ENCODE measurements around the gene RIPK1.

The RIPK1 gene

DNA sequence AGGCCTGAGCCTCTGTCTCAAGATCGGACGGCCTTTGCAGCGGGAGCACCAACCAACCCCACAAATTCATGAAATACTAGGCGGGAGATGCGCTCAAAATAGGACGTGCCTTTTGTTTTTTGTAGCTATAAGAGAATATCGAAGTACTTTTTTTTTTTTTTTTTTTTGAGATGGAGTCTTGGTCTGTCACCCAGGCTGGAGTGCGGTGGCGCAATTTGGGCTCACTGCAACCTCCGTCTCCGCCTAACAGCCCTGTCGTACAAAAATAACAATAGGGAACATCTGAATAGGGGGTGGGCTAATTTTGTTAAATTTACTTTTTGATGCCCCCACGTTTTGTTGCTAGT lies 94.9 kb downstream of the RIPK1 start:
- no peak overlapping the region; the same call in 1 of the 2 replicates for H3K27ac ChIP-seq
- no peak for TF ChIP-seq ZFX (IDR thresholded peaks at IDR 0.05)
- TF ChIP-seq, protein P1, sequence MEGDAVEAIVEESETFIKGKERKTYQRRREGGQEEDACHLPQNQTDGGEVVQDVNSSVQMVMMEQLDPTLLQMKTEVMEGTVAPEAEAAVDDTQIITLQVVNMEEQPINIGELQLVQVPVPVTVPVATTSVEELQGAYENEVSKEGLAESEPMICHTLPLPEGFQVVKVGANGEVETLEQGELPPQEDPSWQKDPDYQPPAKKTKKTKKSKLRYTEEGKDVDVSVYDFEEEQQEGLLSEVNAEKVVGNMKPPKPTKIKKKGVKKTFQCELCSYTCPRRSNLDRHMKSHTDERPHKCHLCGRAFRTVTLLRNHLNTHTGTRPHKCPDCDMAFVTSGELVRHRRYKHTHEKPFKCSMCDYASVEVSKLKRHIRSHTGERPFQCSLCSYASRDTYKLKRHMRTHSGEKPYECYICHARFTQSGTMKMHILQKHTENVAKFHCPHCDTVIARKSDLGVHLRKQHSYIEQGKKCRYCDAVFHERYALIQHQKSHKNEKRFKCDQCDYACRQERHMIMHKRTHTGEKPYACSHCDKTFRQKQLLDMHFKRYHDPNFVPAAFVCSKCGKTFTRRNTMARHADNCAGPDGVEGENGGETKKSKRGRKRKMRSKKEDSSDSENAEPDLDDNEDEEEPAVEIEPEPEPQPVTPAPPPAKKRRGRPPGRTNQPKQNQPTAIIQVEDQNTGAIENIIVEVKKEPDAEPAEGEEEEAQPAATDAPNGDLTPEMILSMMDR (conservative IDR thresholded peaks at IDR 0.05) = no peak

DNA sequence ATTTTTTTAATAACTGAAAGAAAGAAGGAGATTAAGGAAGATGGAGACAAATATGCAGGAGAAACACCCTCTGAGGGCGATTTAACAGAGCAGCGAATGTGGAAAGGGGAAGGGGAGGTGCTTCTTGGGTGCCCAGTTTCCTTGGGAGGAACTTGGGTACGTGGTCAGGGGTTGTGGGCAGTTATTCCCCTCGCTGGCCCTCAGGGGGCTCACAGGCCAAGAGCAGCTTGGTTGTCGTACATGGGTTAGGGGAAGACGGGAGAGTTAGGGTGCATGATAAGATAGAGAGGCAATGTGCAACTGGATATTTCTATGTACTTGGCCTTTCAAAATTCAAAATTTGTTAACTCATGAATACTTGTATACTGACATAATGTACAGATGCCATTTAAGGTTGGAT lies 96.1 kb downstream of the RIPK1 start:
- TF ChIP-seq ZFX (IDR thresholded peaks at IDR 0.05) = no peak
- TF ChIP-seq, protein P1 (conservative IDR thresholded peaks at IDR 0.05) = no peak
- no peak overlapping the region for H3K27ac ChIP-seq

Data from C4-2B (cell line).